K562 (cell line): ENCODE measurements around the gene HNRNPA3. TPM values are rescaled to one million over a fixed set of nuclear protein-coding genes. Genes with fewer than 3 reads are reported as not detected.

ENCODE experiments used
- CREM ChIP-seq: IDR thresholded peaks from 2 replicates; pipeline ENCODE4 v1.6.1; 2014; ENCODE audit warnings: antibody characterized with exemption, low read depth
- E2F6 ChIP-seq, 2 experiments: IDR thresholded peaks; 2 replicates each; pipeline ENCODE4 v1.6.1; 2011; ENCODE audit warnings: borderline replicate concordance in 1 of 2, control low read depth in 1 of 2, low read depth in 1 of 2, low read length in 1 of 2, mild to moderate bottlenecking in 1 of 2, mixed read lengths in 1 of 2, moderate library complexity in 1 of 2; ENCODE audit not compliant: insufficient read depth in 1 of 2, insufficient read length in 1 of 2, poor library complexity in 1 of 2, severe bottlenecking in 1 of 2; ENCODE audit errors: extremely low read depth in 1 of 2
- ERF ChIP-seq: fragments of 450-650 bp; formaldehyde crosslinking; IDR thresholded peaks from 2 replicates; pipeline ENCODE4 v1.4.0; 2020; ENCODE audit warnings: mild to moderate bottlenecking, mixed read lengths
- FUS ChIP-seq: fragments of 200-400 bp; formaldehyde crosslinking; optimal IDR thresholded peaks from 2 replicates; pipeline ENCODE3; 2017; ENCODE audit warnings: low read depth, low read length
- HNRNPL ChIP-seq: fragments of 200-400 bp; formaldehyde crosslinking; IDR thresholded peaks from 2 replicates; pipeline ENCODE4 v1.6.1; 2017; ENCODE audit warnings: low read depth, mild to moderate bottlenecking, low read length
- HOXB6 ChIP-seq: fragments of 250-450 bp; sonication (Bioruptor Pico); IDR thresholded peaks from 2 replicates; pipeline ENCODE4 v1.5.1; 2022; ENCODE audit warnings: mild to moderate bottlenecking, borderline replicate concordance
- HSF4 ChIP-seq: fragments of 250-450 bp; sonication (Bioruptor Pico); IDR thresholded peaks from 2 replicates; pipeline ENCODE4 v2.1.2; 2022; ENCODE audit warnings: mild to moderate bottlenecking, moderate library complexity, borderline replicate concordance
- KLF10 ChIP-seq: fragments of 250-450 bp; sonication (Bioruptor Pico); IDR thresholded peaks from 2 replicates; pipeline ENCODE4 v1.6.1; 2021; ENCODE audit warnings: matching md5 sums
- MCM7 ChIP-seq, 2 experiments: fragments of 450-650 bp; IDR thresholded peaks; 2 replicates each; pipeline ENCODE4 v1.6.1; 2016 to 2018
- NR1H2 ChIP-seq: sonication (generic); formaldehyde crosslinking; IDR thresholded peaks from 2 replicates; pipeline ENCODE4 v1.4.0; 2020; ENCODE audit warnings: mild to moderate bottlenecking, missing genetic modification reagents
- PHTF2 ChIP-seq: fragments of 250-450 bp; sonication (Bioruptor Pico); IDR thresholded peaks from 2 replicates; pipeline ENCODE4 v1.5.0; 2021; ENCODE audit warnings: mild to moderate bottlenecking
- POLR2AphosphoS5 ChIP-seq: IDR thresholded peaks from 2 replicates; pipeline ENCODE4 v1.6.1; 2011; ENCODE audit warnings: mild to moderate bottlenecking, low read depth, low read length, moderate library complexity; ENCODE audit not compliant: control insufficient read depth, insufficient read depth
- RB1 ChIP-seq: fragments of 450-650 bp; IDR thresholded peaks from 2 replicates; pipeline ENCODE4 v1.6.1; 2017; ENCODE audit warnings: low read depth, mild to moderate bottlenecking
- RHOXF2B ChIP-seq: fragments of 250-450 bp; sonication (Bioruptor Pico); conservative IDR thresholded peaks from 2 replicates; pipeline ENCODE4 v1.5.1; 2021
- TAF1 ChIP-seq: IDR thresholded peaks from 2 replicates; pipeline ENCODE4 v1.6.1; 2011; ENCODE audit warnings: mild to moderate bottlenecking, low read length, moderate library complexity; ENCODE audit not compliant: insufficient read depth, control insufficient read depth, severe bottlenecking; ENCODE audit errors: extremely low read depth
- TAF9B ChIP-seq: fragments of 450-650 bp; IDR thresholded peaks from 2 replicates; pipeline ENCODE4 v1.6.1; 2018; ENCODE audit warnings: mild to moderate bottlenecking; ENCODE audit not compliant: partially characterized antibody
- TBL1XR1 ChIP-seq, 2 experiments: IDR thresholded peaks; 2 replicates each; pipeline ENCODE4 v1.6.1; 2012; ENCODE audit warnings: improper control_type of control experiment in 2 of 2, low read length in 2 of 2, mild to moderate bottlenecking in 1 of 2
- ZBTB17 ChIP-seq: fragments of 450-650 bp; formaldehyde crosslinking; IDR thresholded peaks from 2 replicates; pipeline ENCODE4 v1.4.0; 2020; ENCODE audit warnings: mild to moderate bottlenecking
- ZBTB5 ChIP-seq: fragments of 450-650 bp; IDR thresholded peaks from 2 replicates; pipeline ENCODE4 v1.6.1; 2017; ENCODE audit warnings: antibody characterized with exemption
- ZMIZ1 ChIP-seq, 2 experiments: fragments of 150-350 bp in 1 of 2; IDR thresholded peaks; 2 replicates each; pipeline ENCODE4 v1.6.1; 2012 to 2016; ENCODE audit warnings: low read depth in 2 of 2, low read length in 2 of 2, mild to moderate bottlenecking in 1 of 2, moderate library complexity in 1 of 2
- ZNF212 ChIP-seq: fragments of 450-650 bp; formaldehyde crosslinking; IDR thresholded peaks from 2 replicates; pipeline ENCODE4 v1.4.0; 2020; ENCODE audit warnings: mild to moderate bottlenecking
- ZNF655 ChIP-seq: fragments of 250-450 bp; sonication (Bioruptor Pico); IDR thresholded peaks from 2 replicates; pipeline ENCODE4 v1.5.0; 2021
- polyA plus RNA-seq, 8 experiments: library from polyadenylated mRNA; depleted of rRNA in 4 of 8; stranded (reverse) in 5 of 8; unstranded in 3 of 8; fragments of >200 nt; fragmentation: Nextera tagmentation in 2 of 8; fragmentation: Illumina TruSeq in 1 of 8; extraction: Ambion mirVana in 2 of 8; extraction: Trizol in 1 of 8; gene quantifications; 2 replicates each; pipeline versions ENCODE4 v1.2.1 to v1.2.3, GENCODE V29; 2011 to 2014; ENCODE audit warnings: inconsistent platforms in 1 of 8, missing spikeins in 1 of 8
- total RNA-seq, 7 experiments: library from RNA; depleted of rRNA in 6 of 7; stranded (reverse); fragments of >200 nt in 6 of 7; fragmentation: Illumina TruSeq in 2 of 7; extraction: Trizol in 2 of 7; gene quantifications; 2 replicates each; pipeline versions ENCODE4 v1.2.1 to v1.2.3, GENCODE V29; 2011 to 2021; ENCODE audit warnings: low replicate concordance in 1 of 7

Gene HNRNPA3
- total and polyA plus RNA-seq, 9 of the 15 experiments (the other 6 are each of a cell fraction or from before 2014, with no cell fraction given), result 72.8 to 428 (median 192) TPM

- 0 out of 4 replicates have a peak, but pooled peaks of 1 of the 2 experiments have one; percentile 19 for TF ChIP-seq ZMIZ1 (IDR thresholded peaks at IDR 0.05; ENCODE audit: low read depth in 2 of 2, low read length in 2 of 2)
- TF ChIP-seq ERF, result no peak
- no peak for TF ChIP-seq RHOXF2B (CRISPR knock-in tag)
- no peak for TF ChIP-seq PHTF2
- no peak for TF ChIP-seq POLR2AphosphoS5
- no peak for TF ChIP-seq ZNF655 (CRISPR knock-in tag)
- TF ChIP-seq RB1, result peak; percentile 86
- TF ChIP-seq E2F6 (IDR thresholded peaks at IDR 0.05; ENCODE audit: borderline replicate concordance in 1 of 2, extremely low read depth in 1 of 2, insufficient read depth in 1 of 2, insufficient read length in 1 of 2, low read depth in 1 of 2, low read length in 1 of 2, poor library complexity in 1 of 2, severe bottlenecking in 1 of 2), result no peak
- TF ChIP-seq ZNF212 (CRISPR knock-in tag), result no peak
- TF ChIP-seq ZBTB17, result 0 out of 2 replicates have a peak, but pooled peaks have one; percentile 21
- no peak for TF ChIP-seq HOXB6 (CRISPR knock-in tag)
- TF ChIP-seq FUS, result no peak
- TF ChIP-seq TAF9B, result peak; percentile 49
- no peak for TF ChIP-seq TAF1
- peak; percentile 92 for TF ChIP-seq CREM
- no peak for TF ChIP-seq HNRNPL
- TF ChIP-seq NR1H2, result no peak
- TF ChIP-seq TBL1XR1 (IDR thresholded peaks at IDR 0.05; ENCODE audit: low read length in 2 of 2), result 0 out of 4 replicates have a peak, but pooled peaks of 1 of the 2 experiments have one; percentile 25
- TF ChIP-seq ZBTB5, result no peak
- TF ChIP-seq HSF4 (CRISPR knock-in tag), result no peak
- no peak for TF ChIP-seq KLF10
- no peak for TF ChIP-seq MCM7 (IDR thresholded peaks at IDR 0.05)
These were observed 48.0 kb upstream of the HNRNPA3 start (continued) for GRCh38 chr2:177164584-177165052.
